Fibroblast of lung (primary cell): ENCODE measurements around the gene MYL12A. TPM values are rescaled to one million over a fixed set of nuclear protein-coding genes. Genes with fewer than 3 reads are reported as not detected.
"Not testable (repeated sequence)": the region's sequence is repeated elsewhere in the genome, so short reads cannot be mapped to it uniquely, and the experiment has no call there.

Source experiments
- DNase-seq, 2 donors: peaks; one replicate each; pipeline versions ENCODE4 v3.0.0 to v3.0.0-alpha.2; 2010; ENCODE audit warnings: low read depth in 2 of 2
- H2AFZ ChIP-seq: 2 replicates; pipeline ENCODE4 v1.5.1; 2012; ENCODE audit warnings: low read length, control low read depth, inconsistent platforms
- H3K27ac ChIP-seq: 2 replicates; pipeline ENCODE4 v1.5.1; 2011; ENCODE audit warnings: low read length, control low read depth; ENCODE audit not compliant: insufficient read depth
- H3K27me3 ChIP-seq: 2 replicates; pipeline ENCODE4 v1.5.1; 2011; ENCODE audit warnings: mild to moderate bottlenecking, low read length; ENCODE audit not compliant: control insufficient read depth, insufficient read depth
- H3K36me3 ChIP-seq: 2 replicates; pipeline ENCODE4 v1.5.1; 2011; ENCODE audit warnings: low read length; ENCODE audit not compliant: control insufficient read depth, insufficient read depth
- H3K4me1 ChIP-seq: 2 replicates; pipeline ENCODE4 v1.5.1; 2011; ENCODE audit warnings: low read length; ENCODE audit not compliant: control insufficient read depth, insufficient read depth; ENCODE audit errors: extremely low read depth
- H3K4me2 ChIP-seq: 2 replicates; pipeline ENCODE4 v1.5.1; 2011; ENCODE audit warnings: low read length, control low read depth; ENCODE audit not compliant: insufficient read depth; ENCODE audit errors: extremely low read depth
- H3K4me3 ChIP-seq, 4 experiments: fragments of 200-600 bp in 1 of 4; sonication (generic) in 1 of 4; replicated peaks in 1 of 4; 2 replicates each; pipeline ENCODE4 v1.5.1; 2011 to 2016; ENCODE audit warnings: low read length in 4 of 4, low read depth in 3 of 4, mild to moderate bottlenecking in 3 of 4, control low read depth in 2 of 4, inconsistent platforms in 1 of 4, mixed read lengths in 1 of 4; ENCODE audit not compliant: insufficient read depth in 1 of 4; ENCODE audit errors: control extremely low read depth in 1 of 4
- H3K79me2 ChIP-seq: 2 replicates; pipeline ENCODE4 v1.5.1; 2012; ENCODE audit warnings: mild to moderate bottlenecking, low read length, inconsistent platforms; ENCODE audit not compliant: control insufficient read depth, insufficient read depth
- H3K9ac ChIP-seq: 2 replicates; pipeline ENCODE4 v1.5.1; 2011; ENCODE audit warnings: mild to moderate bottlenecking, low read length, control low read depth; ENCODE audit not compliant: insufficient read depth
- H3K9me3 ChIP-seq: 2 replicates; pipeline ENCODE4 v1.5.1; 2012; ENCODE audit warnings: low read depth, low read length; ENCODE audit not compliant: control insufficient read depth, insufficient read depth
- H4K20me1 ChIP-seq: 2 replicates; pipeline ENCODE4 v1.5.1; 2011; ENCODE audit warnings: low read length; ENCODE audit not compliant: control insufficient read depth, insufficient read depth; ENCODE audit errors: extremely low read depth
- CTCF ChIP-seq, 2 donors: IDR thresholded peaks in 1 of 2; conservative IDR thresholded peaks in 1 of 2; 1 replicate in 1 of 2; 2 replicates in 1 of 2; pipeline ENCODE4 v1.5.1; 2011 to 2012; ENCODE audit warnings: low read length in 2 of 2, control low read depth in 1 of 2, inconsistent platforms in 1 of 2, low read depth in 1 of 2, mild to moderate bottlenecking in 1 of 2
- EZH2 ChIP-seq: IDR thresholded peaks from 2 replicates; pipeline ENCODE4 v1.5.1; 2012; ENCODE audit warnings: low read length, control low read depth, mild to moderate bottlenecking; ENCODE audit errors: missing control alignments
- polyA plus RNA-seq, 2 donors: library from polyadenylated mRNA; depleted of rRNA in 1 of 2; stranded (reverse) in 1 of 2; unstranded in 1 of 2; fragments of >200 nt; gene quantifications; 2 replicates each; pipeline ENCODE4 v1.2.1, GENCODE V29; 2011 to 2012; ENCODE audit warnings: missing spikeins in 1 of 2
- total RNA-seq: library from RNA; depleted of rRNA; stranded (reverse); fragments of >200 nt; gene quantifications from 2 replicates; pipeline ENCODE4 v1.2.1, GENCODE V29; 2014

Gene MYL12A
- total and polyA plus RNA-seq, 2 donors (not counting 1 experiment from before 2014, with no cell fraction given) = 826 to 1,436 TPM

DNA sequence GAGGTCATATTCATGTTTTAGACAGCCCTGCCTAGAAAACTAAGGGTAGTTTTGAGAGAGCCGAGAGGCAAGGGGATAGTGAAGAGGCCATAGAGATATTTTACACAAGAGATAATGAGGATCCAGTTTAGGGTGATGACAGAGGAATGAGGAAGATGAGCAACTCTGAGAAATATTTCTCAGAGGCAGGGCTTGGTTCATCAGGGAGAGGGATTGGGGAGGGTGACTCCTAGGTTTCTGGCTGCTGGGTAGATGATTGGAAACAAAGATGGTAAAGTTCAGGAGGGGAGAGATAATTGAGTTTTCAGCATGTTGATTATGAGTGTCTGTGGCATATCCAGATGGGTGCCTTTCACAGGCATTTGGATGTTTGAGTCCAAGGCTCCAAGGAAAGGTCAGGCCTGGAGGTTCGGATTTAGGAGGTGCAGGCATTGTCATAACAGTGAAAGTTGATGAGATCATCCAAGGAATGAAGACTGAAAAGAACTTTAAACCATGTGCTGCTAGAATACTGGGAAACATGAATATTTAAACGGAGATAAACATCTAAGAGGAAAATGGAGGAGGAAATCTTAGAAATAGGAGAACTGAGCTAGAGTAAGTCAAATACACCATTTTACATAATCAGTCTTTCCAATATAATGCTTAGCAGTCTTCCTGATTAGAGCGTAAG, 21.8 kb downstream of the MYL12A start:
- Histone ChIP-seq H3K4me1 (peaks cover 19% of the 10 kb centered on the region), H3K4me3 (no peak overlapping the region), H3K4me2 (peak overlapping the region; percentile 48), H4K20me1 (peaks cover 11% of the 10 kb centered on the region), H3K9me3 (no peaks in the 10 kb centered on the region), H3K27ac (peak overlapping the region; percentile 8), H3K79me2 (peaks cover 98% of the 10 kb centered on the region), H2AFZ (no peak overlapping the region), H3K9ac (no peak overlapping the region), H3K27me3 (no peaks in the 10 kb centered on the region), H3K36me3 (peaks cover 10% of the 10 kb centered on the region)
- DNase-seq = no peak
- no peak for TF ChIP-seq CTCF (conservative IDR thresholded peaks at IDR 0.05 in 1 of 2, IDR thresholded peaks at IDR 0.05 in 1 of 2; ENCODE audit: low read depth in 1 of 2, low read length in 2 of 2)
- TF ChIP-seq EZH2 = no peak

DNA sequence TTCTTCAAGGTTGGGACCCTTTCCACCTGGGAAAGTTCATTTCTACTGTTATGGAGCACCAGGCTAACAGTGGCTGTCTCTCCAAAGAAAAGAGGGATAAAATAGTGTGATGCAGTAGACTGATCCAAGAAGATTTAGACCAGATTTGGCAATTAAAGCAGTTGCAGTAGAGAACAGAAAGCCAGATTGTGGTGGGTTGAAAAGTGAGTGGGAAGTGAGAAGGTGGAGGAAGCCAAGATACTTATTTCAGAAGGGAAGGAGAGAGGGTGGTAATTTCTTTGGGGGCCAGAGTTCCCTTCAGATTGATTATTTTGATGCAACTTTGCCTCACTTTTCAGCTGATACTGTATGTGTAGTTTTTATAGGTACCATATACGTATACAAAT, 22.3 kb downstream of the MYL12A start:
- Histone ChIP-seq H3K27ac (no peak overlapping the region), H3K4me2 (peak overlapping the region; percentile 30), H3K9ac (no peak overlapping the region), H4K20me1 (peaks cover 11% of the 10 kb centered on the region), H3K4me3 (no peak overlapping the region), H3K79me2 (peaks cover 98% of the 10 kb centered on the region), H3K4me1 (peaks cover 18% of the 10 kb centered on the region), H3K27me3 (no peaks in the 10 kb centered on the region), H3K36me3 (peaks cover 11% of the 10 kb centered on the region), H3K9me3 (no peaks in the 10 kb centered on the region), H2AFZ (no peak overlapping the region)
- no peak for DNase-seq
- TF ChIP-seq EZH2 (no peak), CTCF (conservative IDR thresholded peaks at IDR 0.05 in 1 of 2, IDR thresholded peaks at IDR 0.05 in 1 of 2; ENCODE audit: low read depth in 1 of 2, low read length in 2 of 2) (no peak)

GRCh38 chr18:3273042-3273441, 25.4 kb downstream of the MYL12A start:
- Histone ChIP-seq H3K79me2 (peaks cover 74% of the 10 kb centered on the region), H3K4me1 (peaks cover 9% of the 10 kb centered on the region), H3K9ac (no peak overlapping the region), H3K27me3 (no peaks in the 10 kb centered on the region), H3K4me3 (no peak overlapping the region), H3K4me2 (no peak overlapping the region), H2AFZ (no peak overlapping the region), H3K27ac (peak overlapping the region; percentile 18), H3K36me3 (peaks cover 12% of the 10 kb centered on the region), H3K9me3 (no peaks in the 10 kb centered on the region), H4K20me1 (peaks cover 3% of the 10 kb centered on the region)
- TF ChIP-seq CTCF (conservative IDR thresholded peaks at IDR 0.05 in 1 of 2, IDR thresholded peaks at IDR 0.05 in 1 of 2; ENCODE audit: low read depth in 1 of 2, low read length in 2 of 2) (no peak), EZH2 (no peak)
- DNase-seq = no peak

- H3K27ac ChIP-seq, DNase-seq, H3K9me3 ChIP-seq, H3K9ac ChIP-seq, H4K20me1 ChIP-seq, H3K4me1 ChIP-seq, H3K27me3 ChIP-seq, H3K4me3 ChIP-seq, H3K4me2 ChIP-seq, H2AFZ ChIP-seq: not testable (repeated sequence)
- Histone ChIP-seq H3K36me3 (peaks cover 12% of the 10 kb centered on the region), H3K79me2 (peaks cover 27% of the 10 kb centered on the region)
Measured at GRCh38 chr18:3277643-3278213, 30.1 kb downstream of the MYL12A start.
